GDM1 (cell line): Measurements from ENCODE around the gene DMKN.

Experiments
- DNase-seq: peaks from one replicate; lab custom pipeline; 2025; lab: John Stamatoyannopoulos, UW

Gene DMKN

GRCh38 chr19:35461060-35461459 lies 52.4 kb downstream of the DMKN start:
- DNase-seq: no peak

GRCh38 chr19:35460608-35461007 lies 52.8 kb downstream of the DMKN start:
- DNase-seq: no peak

- DNase-seq: no peak
Measured at GRCh38 chr19:35459414-35460082, 53.9 kb downstream of the DMKN start.

GRCh38 chr19:35458731-35459391 lies 54.6 kb downstream of the DMKN start:
- peak; percentile 27 for DNase-seq

GRCh38 chr19:35458192-35458591 lies 55.3 kb downstream of the DMKN start:
- no peak for DNase-seq

- no peak for DNase-seq
Measured at GRCh38 chr19:35457173-35457572, 56.3 kb downstream of the DMKN start.

GRCh38 chr19:35455616-35456201 lies 57.7 kb downstream of the DMKN start:
- no peak for DNase-seq

GRCh38 chr19:35454663-35455062 lies 58.8 kb downstream of the DMKN start:
- DNase-seq: no peak

- DNase-seq: no peak
Measured at GRCh38 chr19:35451338-35452096, 61.9 kb downstream of the DMKN start.

- DNase-seq: no peak
Measured at GRCh38 chr19:35449359-35450043, 63.9 kb downstream of the DMKN start.

GRCh38 chr19:35447606-35448469 lies 65.6 kb downstream of the DMKN start, which contains the start of gene FFAR2:
FFAR2 (plus strand) TSS chr19:35448257; CDS start chr19:35449715, 1,458 bp downstream.
- no peak for DNase-seq
